SK-N-SH (cell line): ENCODE data around the gene COX6A1. TPM values are rescaled to one million over a fixed set of nuclear protein-coding genes. Genes with fewer than 3 reads are reported as not detected.

Source experiments
- CTCF ChIA-PET: fragments of 300-600, 350-600 bp; formaldehyde crosslinking; extraction: SDS; loops from one replicate; lab custom pipeline; 2021; lab: Yijun Ruan, JAX
- POLR2A ChIA-PET: fragments of 350-600 bp; sonication (Branson Sonifier 250); formaldehyde crosslinking; extraction: SDS; loops from one replicate; lab custom pipeline; 2020; ENCODE audit warnings: antibody characterized with exemption, inconsistent platforms; lab: Yijun Ruan, JAX
- DNase-seq: peaks from one replicate; pipeline ENCODE4 v3.0.0; 2012
- H2AFZ ChIP-seq: fragments of 200-600 bp; sonication (generic); 2 replicates; pipeline ENCODE4 v1.8.1; 2016; ENCODE audit warnings: antibody characterized with exemption, mild to moderate bottlenecking, low read depth
- H3F3A ChIP-seq: fragments of 200-600 bp; sonication (generic); replicated peaks from 2 replicates; pipeline ENCODE3; 2016; ENCODE audit warnings: antibody characterized with exemption, mild to moderate bottlenecking; ENCODE audit not compliant: insufficient read depth
- H3K27ac ChIP-seq, 2 experiments: fragments of 200-500 bp in 1 of 2; fragments of 200-600 bp in 1 of 2; sonication (Bioruptor generic) in 1 of 2; sonication (generic), shearing (Covaris generic) in 1 of 2; 2 replicates each; pipeline versions ENCODE4 v1.5.1 to v1.6.1; 2014 to 2016; ENCODE audit warnings: low read depth in 2 of 2, inconsistent platforms in 1 of 2, low read length in 1 of 2, mild to moderate bottlenecking in 1 of 2, mixed read lengths in 1 of 2
- H3K27me3 ChIP-seq: fragments of 200-600 bp; sonication (generic), shearing (Covaris generic); 2 replicates; pipeline ENCODE4 v1.6.1; 2016; ENCODE audit warnings: mixed run types; ENCODE audit not compliant: insufficient read depth
- H3K36me3 ChIP-seq, 2 experiments: fragments of 200-500 bp in 1 of 2; fragments of 200-600 bp in 1 of 2; sonication (Bioruptor generic) in 1 of 2; sonication (generic) in 1 of 2; replicated peaks in 1 of 2; 2 replicates each; pipeline versions ENCODE3 to v1.5.1; 2014 to 2016; ENCODE audit warnings: low read length in 1 of 2, mild to moderate bottlenecking in 1 of 2; ENCODE audit not compliant: insufficient read depth in 2 of 2, control insufficient read depth in 1 of 2
- H3K4me1 ChIP-seq, 2 experiments: fragments of 200-500 bp in 1 of 2; fragments of 200-600 bp in 1 of 2; sonication (Bioruptor generic) in 1 of 2; sonication (generic), shearing (Covaris generic) in 1 of 2; 2 replicates each; pipeline versions ENCODE4 v1.5.1 to v1.6.1; 2014 to 2016; ENCODE audit warnings: low read depth in 1 of 2, low read length in 1 of 2, mixed run types in 1 of 2; ENCODE audit not compliant: insufficient read depth in 2 of 2, control insufficient read depth in 1 of 2
- H3K4me2 ChIP-seq: fragments of 200-600 bp; sonication (generic), shearing (Covaris generic); 2 replicates; pipeline ENCODE4 v1.6.1; 2017; ENCODE audit warnings: mixed run types
- H3K4me3 ChIP-seq, 2 experiments: fragments of 200-500 bp in 1 of 2; fragments of 200-600 bp in 1 of 2; sonication (Bioruptor generic) in 1 of 2; sonication (generic), shearing (Covaris generic) in 1 of 2; 2 replicates each; pipeline versions ENCODE4 v1.5.1 to v1.8.1; 2014 to 2016; ENCODE audit warnings: low read depth in 2 of 2, inconsistent platforms in 1 of 2, low read length in 1 of 2, mild to moderate bottlenecking in 1 of 2, mixed read lengths in 1 of 2, moderate library complexity in 1 of 2
- H3K79me2 ChIP-seq: fragments of 200-600 bp; sonication (generic); 2 replicates; pipeline ENCODE4 v1.8.1; 2017; ENCODE audit warnings: mild to moderate bottlenecking; ENCODE audit not compliant: insufficient read depth
- H3K9ac ChIP-seq: fragments of 200-600 bp; sonication (generic); 2 replicates; pipeline ENCODE4 v1.6.1; 2017; ENCODE audit warnings: mixed run types
- H3K9me2 ChIP-seq: fragments of 200-600 bp; sonication (generic); 2 replicates; pipeline ENCODE4 v1.6.1; 2017; ENCODE audit warnings: mixed run types
- H3K9me3 ChIP-seq: fragments of 200-600 bp; sonication (generic); 2 replicates; pipeline ENCODE4 v1.6.1; 2017; ENCODE audit warnings: mixed run types, mild to moderate bottlenecking, moderate library complexity
- H4K20me1 ChIP-seq: fragments of 200-600 bp; sonication (generic); 2 replicates; pipeline ENCODE4 v1.6.1; 2017; ENCODE audit warnings: mild to moderate bottlenecking, mixed run types; ENCODE audit not compliant: insufficient read depth
- FOXJ3 ChIP-seq: sonication (generic); formaldehyde crosslinking; IDR thresholded peaks from 2 replicates; pipeline ENCODE4 v1.5.1; 2020; ENCODE audit warnings: mild to moderate bottlenecking, missing genetic modification reagents
- GATA2 ChIP-seq: sonication (generic); formaldehyde crosslinking; IDR thresholded peaks from 2 replicates; pipeline ENCODE4 v1.5.0; 2020; ENCODE audit warnings: mild to moderate bottlenecking, missing genetic modification reagents
- IRF3 ChIP-seq: fragments of 150-350 bp; IDR thresholded peaks from 2 replicates; pipeline ENCODE4 v1.6.1; 2016; ENCODE audit warnings: mild to moderate bottlenecking, low read depth, low read length
- JUND ChIP-seq: IDR thresholded peaks from 2 replicates; pipeline ENCODE4 v1.4.0; 2012
- MAX ChIP-seq: IDR thresholded peaks from 2 replicates; pipeline ENCODE4 v1.4.0; 2012; ENCODE audit warnings: low read depth
- MEF2A ChIP-seq: IDR thresholded peaks from 2 replicates; pipeline ENCODE4 v1.4.0; 2012; ENCODE audit warnings: low read depth, borderline replicate concordance
- NFIC ChIP-seq: IDR thresholded peaks from 2 replicates; pipeline ENCODE4 v1.4.0; 2012; ENCODE audit warnings: borderline replicate concordance
- RCOR1 ChIP-seq: fragments of 150-350 bp; IDR thresholded peaks from 2 replicates; pipeline ENCODE4 v1.6.1; 2017; ENCODE audit warnings: antibody characterized with exemption, low read length
- REST ChIP-seq: IDR thresholded peaks from 2 replicates; pipeline ENCODE4 v1.6.1; 2012; ENCODE audit warnings: mild to moderate bottlenecking, low read depth, low read length, moderate library complexity
- RXRA ChIP-seq: IDR thresholded peaks from 2 replicates; pipeline ENCODE4 v1.4.0; 2012; ENCODE audit warnings: low read depth, mild to moderate bottlenecking, borderline replicate concordance
- TAF1 ChIP-seq: IDR thresholded peaks from 2 replicates; pipeline ENCODE4 v1.6.1; 2012; ENCODE audit warnings: low read depth, mild to moderate bottlenecking, low read length, moderate library complexity, borderline replicate concordance
- ZBTB33 ChIP-seq: IDR thresholded peaks from 2 replicates; pipeline ENCODE4 v1.4.0; 2012; ENCODE audit warnings: low read depth, borderline replicate concordance
- WGBS: methylation state at CpG from one replicate; pipeline ENCODE4 v1.1.6; 2017; ENCODE audit warnings: low lambda C conversion rate; 5-methylcytosine and 5-hydroxymethylcytosine counted together
- polyA plus RNA-seq, 3 experiments: library from polyadenylated mRNA; depleted of rRNA; stranded (reverse); fragments of >200 nt; gene quantifications; 2 replicates each; pipeline ENCODE4 v1.2.3, GENCODE V29; 2012

COX6A1 gene
- polyA plus RNA-seq, 1 of the 3 experiments (the other 2 are of a cell fraction), result 1,199 TPM

GRCh38 chr12:120432772-120433525, 5.0 kb upstream of the COX6A1 start:
- Histone ChIP-seq H3K4me2 (no peak overlapping the region), H3K4me3 (no peak overlapping the region), H4K20me1 (no peaks in the 10 kb centered on the region), H3K9me2 (no peaks in the 10 kb centered on the region), H3K27me3 (no peaks in the 10 kb centered on the region), H3K9ac (no peak overlapping the region), H3K9me3 (no peaks in the 10 kb centered on the region), H3K4me1 (no peaks in the 10 kb centered on the region), H2AFZ (no peak overlapping the region), H3F3A (no peaks in the 10 kb centered on the region), H3K79me2 (peaks cover under 1% of the 10 kb centered on the region; the same call in 1 of the 2 replicates), H3K27ac (no peak overlapping the region), H3K36me3 (no peaks in the 10 kb centered on the region)
- TF ChIP-seq IRF3 (no peak), NFIC (no peak), RXRA (no peak), MEF2A (no peak), REST (no peak), FOXJ3 (CRISPR knock-in tag) (no peak), JUND (no peak), GATA2 (CRISPR knock-in tag) (no peak), TAF1 (no peak), ZBTB33 (no peak), MAX (no peak), RCOR1 (no peak)
- no peak for DNase-seq
- POLR2A ChIA-PET, result no interaction called here
- WGBS, result 40% methylated on average over 10 of the region's 10 CpGs
- CTCF ChIA-PET, result interaction anchor here (0.6 to 5.9 kb wide), 5 partner anchors 36 to 205 kb away, joined by 3 to 95 read pairs (median 3); no protein-coding TSS in a partner anchor
